Measurements from ENCODE around the gene CTRL.

The CTRL gene

DNA sequence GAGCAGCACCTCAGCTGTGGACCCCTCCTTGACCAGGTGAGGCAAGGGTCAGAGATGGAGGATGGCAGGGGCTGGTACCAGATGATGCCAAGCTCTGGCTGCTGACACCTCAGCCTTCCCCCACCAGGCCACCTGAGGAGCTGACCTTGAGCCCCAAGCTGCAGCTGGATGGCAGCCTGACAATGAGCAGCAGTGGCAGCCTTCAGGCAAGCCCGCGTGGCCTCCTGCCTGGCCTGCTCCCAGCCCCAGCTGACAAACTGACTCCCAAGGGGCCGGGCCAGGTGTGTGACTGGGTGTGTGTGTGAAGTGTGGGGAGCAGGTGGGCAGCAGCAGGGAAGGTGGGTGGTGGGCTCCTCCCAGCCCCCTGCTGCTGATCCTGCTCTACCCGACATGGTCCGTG is 51.7 kb downstream of the CTRL start:
- DNase-seq: no peak
- H3K9me3 ChIP-seq (ENCODE audit: severe bottlenecking): no peaks in the 10 kb centered on the region
- no peak overlapping the region for H3K4me3 ChIP-seq (ENCODE audit: low read depth, low read length)
- no peaks in the 10 kb centered on the region for H3K27me3 ChIP-seq (ENCODE audit: insufficient read depth, low read depth, severe bottlenecking)
- TF ChIP-seq CTCF (IDR thresholded peaks at IDR 0.05; ENCODE audit: low read depth, low read length): no peak
- no peak overlapping the region for H3K27ac ChIP-seq
- peaks cover 92% of the 10 kb centered on the region for H3K36me3 ChIP-seq

Data from WERI-Rb-1 (cell line).